Upper lobe of right lung (tissue), 1 donor: ENCODE measurements around the gene ANXA4. TPM values are rescaled to one million over a fixed set of nuclear protein-coding genes. Genes with fewer than 3 reads are reported as not detected.

Experiments used
- ATAC-seq: fragments of 200-7000 bp; cut with Tn5 transposase; one replicate; pipeline ENCODE4 v1.9.1; 2020; ENCODE audit warnings: mild to moderate bottlenecking, moderate library complexity
- DNase-seq: peaks from one replicate; pipeline ENCODE4 v3.0.0-alpha.2; 2020
- H3K27ac ChIP-seq: fragments of 200-600 bp; one replicate; pipeline ENCODE4 v1.8.0; 2022
- H3K27me3 ChIP-seq: fragments of 200-600 bp; one replicate; pipeline ENCODE4 v1.8.0; 2022; ENCODE audit warnings: mild to moderate bottlenecking
- H3K36me3 ChIP-seq: fragments of 200-600 bp; one replicate; pipeline ENCODE4 v1.8.0; 2022
- H3K4me1 ChIP-seq: fragments of 200-600 bp; one replicate; pipeline ENCODE4 v1.8.0; 2022
- H3K4me3 ChIP-seq: fragments of 200-600 bp; one replicate; pipeline ENCODE4 v1.8.0; 2022; ENCODE audit warnings: mild to moderate bottlenecking
- H3K9me3 ChIP-seq: fragments of 200-600 bp; one replicate; pipeline ENCODE4 v1.8.0; 2022
- intact Hi-C: fragments of 100-400 bp; cut with DNase I; formaldehyde crosslinking; loops from one replicate; pipeline ENCODE4 v1.11.0; 2022
- total RNA-seq: library from RNA; stranded (reverse); fragmentation: NEBNext Ultra II Directional; extraction: Animal tissue kit (Norgen Biotek cat#: 25700); gene quantifications from one replicate; pipeline ENCODE4 v1.2.1, GENCODE V29; 2021
- TF ChIP-seq, protein P1 (sequence below): fragments of 200-600 bp; IDR thresholded peaks from one replicate; pipeline ENCODE4 v1.8.0; 2022; ENCODE audit warnings: antibody characterized with exemption
- donor health status: DM: no; HTN: yes; CAD: no; lungs with severe emphysema.

The ANXA4 gene
- total RNA-seq, 1 donor from 2014 or later = 181 TPM

DNA sequence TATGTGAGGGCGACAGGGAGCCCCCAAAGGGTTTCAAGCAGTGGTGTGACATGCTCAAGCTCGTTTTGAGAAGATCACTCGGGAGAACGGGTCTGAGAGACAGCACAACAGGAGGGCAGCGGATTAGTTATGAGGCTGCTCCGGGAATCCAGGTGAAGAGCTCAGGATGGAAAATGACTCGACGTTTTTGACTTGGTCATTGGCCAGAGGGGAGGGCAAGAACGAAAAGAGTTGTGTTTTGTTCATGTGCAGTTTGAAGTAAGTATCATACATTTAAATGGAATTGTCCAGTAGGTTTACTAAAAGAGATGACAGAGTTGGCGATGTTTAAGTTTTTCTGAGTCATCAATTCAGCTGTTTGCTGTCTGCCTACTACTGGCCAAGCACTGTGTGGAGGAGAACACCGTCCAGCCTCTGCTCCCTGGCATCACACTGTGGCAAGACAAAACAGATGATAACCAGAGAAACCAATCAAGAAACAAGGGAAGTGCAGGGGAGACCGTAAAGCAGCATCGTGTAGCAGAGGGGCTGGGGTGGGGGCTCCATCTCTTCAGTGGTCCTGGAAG, 25.3 kb upstream of the ANXA4 start:
- ATAC-seq (no peak), DNase-seq (no peak)
- TF ChIP-seq, protein P1, sequence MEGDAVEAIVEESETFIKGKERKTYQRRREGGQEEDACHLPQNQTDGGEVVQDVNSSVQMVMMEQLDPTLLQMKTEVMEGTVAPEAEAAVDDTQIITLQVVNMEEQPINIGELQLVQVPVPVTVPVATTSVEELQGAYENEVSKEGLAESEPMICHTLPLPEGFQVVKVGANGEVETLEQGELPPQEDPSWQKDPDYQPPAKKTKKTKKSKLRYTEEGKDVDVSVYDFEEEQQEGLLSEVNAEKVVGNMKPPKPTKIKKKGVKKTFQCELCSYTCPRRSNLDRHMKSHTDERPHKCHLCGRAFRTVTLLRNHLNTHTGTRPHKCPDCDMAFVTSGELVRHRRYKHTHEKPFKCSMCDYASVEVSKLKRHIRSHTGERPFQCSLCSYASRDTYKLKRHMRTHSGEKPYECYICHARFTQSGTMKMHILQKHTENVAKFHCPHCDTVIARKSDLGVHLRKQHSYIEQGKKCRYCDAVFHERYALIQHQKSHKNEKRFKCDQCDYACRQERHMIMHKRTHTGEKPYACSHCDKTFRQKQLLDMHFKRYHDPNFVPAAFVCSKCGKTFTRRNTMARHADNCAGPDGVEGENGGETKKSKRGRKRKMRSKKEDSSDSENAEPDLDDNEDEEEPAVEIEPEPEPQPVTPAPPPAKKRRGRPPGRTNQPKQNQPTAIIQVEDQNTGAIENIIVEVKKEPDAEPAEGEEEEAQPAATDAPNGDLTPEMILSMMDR = no peak
- Histone ChIP-seq H3K27ac (no peak overlapping the region), H3K27me3 (no peaks in the 10 kb centered on the region), H3K4me3 (no peak overlapping the region), H3K4me1 (no peaks in the 10 kb centered on the region), H3K9me3 (no peaks in the 10 kb centered on the region), H3K36me3 (no peaks in the 10 kb centered on the region)
- intact Hi-C loops = no loop called here

DNA sequence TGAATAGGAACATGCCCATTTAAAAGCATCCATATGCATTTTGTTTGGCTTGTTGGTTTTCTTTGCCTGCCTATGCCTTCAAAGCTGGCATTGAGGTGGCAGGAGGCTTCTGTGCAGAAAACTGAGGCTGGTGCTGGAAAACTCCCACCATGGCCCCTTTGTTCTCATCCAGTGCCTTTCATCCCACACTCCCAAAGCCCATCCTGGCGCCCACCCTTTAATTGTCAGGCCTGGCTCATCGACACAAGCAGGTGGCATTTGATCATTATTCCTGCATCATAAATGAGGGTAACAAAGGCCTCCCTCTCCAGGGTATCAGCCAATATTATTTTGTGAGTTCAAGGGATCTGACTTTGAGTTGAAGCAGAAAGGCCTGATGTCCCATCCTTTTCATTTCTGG, 24.7 kb upstream of the ANXA4 start:
- TF ChIP-seq, protein P1 = no peak
- Histone ChIP-seq H3K27ac (no peak overlapping the region), H3K27me3 (no peaks in the 10 kb centered on the region), H3K4me3 (no peak overlapping the region), H3K9me3 (no peaks in the 10 kb centered on the region), H3K36me3 (no peaks in the 10 kb centered on the region), H3K4me1 (no peaks in the 10 kb centered on the region)
- ATAC-seq (no peak), DNase-seq (no peak)
- intact Hi-C loops = no loop called here

DNA sequence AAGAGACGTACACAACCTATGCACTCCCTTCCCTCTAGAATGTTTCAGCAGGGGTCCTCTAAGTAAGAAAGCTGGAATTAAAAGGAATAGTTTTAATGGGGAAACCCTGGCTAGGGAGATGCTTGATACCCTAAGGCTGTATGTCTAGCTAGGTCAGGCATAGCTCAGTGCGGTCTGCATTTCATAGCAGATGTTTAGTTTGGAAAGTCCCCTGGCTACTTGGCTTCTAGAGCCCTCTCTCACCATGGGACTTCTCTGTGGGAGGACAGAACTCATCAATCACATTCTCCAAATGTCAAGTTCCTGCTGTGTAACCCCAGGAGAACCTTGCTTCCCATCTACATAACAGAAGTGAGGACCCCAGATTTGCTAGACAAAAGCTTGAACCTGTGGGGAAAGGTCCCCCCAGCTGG, 24.1 kb upstream of the ANXA4 start:
- Histone ChIP-seq H3K9me3 (no peaks in the 10 kb centered on the region), H3K4me3 (no peak overlapping the region), H3K36me3 (no peaks in the 10 kb centered on the region), H3K27me3 (no peaks in the 10 kb centered on the region), H3K27ac (no peak overlapping the region), H3K4me1 (no peaks in the 10 kb centered on the region)
- intact Hi-C loops = no loop called here
- ATAC-seq (no peak), DNase-seq (no peak)
- TF ChIP-seq, protein P1 = no peak

DNA sequence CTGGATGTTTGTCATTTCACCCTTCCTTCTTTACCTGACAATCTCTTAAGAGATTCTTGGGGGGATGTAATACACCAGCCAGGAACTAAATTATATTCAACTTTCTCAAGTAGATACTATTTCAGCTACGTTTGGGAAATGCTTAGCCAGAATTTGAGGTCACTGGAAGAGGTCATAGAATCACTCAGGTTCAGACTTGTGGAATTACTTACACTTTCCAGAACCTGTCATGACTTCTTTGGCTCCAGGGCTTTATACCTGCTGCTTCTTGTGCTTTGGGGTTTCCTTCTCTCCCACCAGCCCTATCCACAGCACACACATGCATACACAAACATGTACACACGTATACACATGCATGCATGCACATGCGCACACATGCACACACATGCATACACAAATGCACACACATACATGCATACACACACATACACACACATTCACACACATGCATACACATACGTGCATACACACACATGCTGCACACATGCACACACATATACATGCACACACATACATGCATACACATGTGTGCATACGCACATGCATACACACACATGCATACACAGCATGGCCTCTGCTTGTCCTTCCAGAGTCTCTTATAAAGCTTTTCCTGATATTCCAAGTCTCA, 23.5 kb upstream of the ANXA4 start:
- no peak overlapping the region for H3K4me3 ChIP-seq
- H3K36me3 ChIP-seq = no peaks in the 10 kb centered on the region
- intact Hi-C loops = no loop called here
- no peak overlapping the region for H3K27ac ChIP-seq
- no peaks in the 10 kb centered on the region for H3K27me3 ChIP-seq
- no peaks in the 10 kb centered on the region for H3K9me3 ChIP-seq
- no peak for ATAC-seq
- H3K4me1 ChIP-seq = no peaks in the 10 kb centered on the region
- TF ChIP-seq, protein P1 = no peak
- no peak for DNase-seq

DNA sequence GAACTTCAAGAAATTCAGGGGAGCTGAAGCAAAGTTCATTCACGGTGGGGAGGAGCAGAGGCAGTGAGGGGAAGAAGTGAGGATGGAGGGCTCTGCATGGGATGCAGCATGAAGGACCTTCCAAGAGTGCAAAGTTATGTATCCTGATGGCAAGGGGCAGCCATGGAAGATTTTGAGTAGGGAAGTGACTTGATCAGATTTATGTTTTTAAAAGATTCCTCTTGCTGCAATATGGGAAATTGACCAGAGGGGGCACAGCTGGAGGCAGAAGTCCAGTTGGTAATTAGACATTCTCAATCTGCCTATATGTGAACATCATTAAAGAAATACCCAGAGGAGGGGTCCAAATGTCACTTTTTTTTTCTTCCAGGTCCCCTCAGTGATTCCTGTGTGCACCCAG, 21.5 kb upstream of the ANXA4 start:
- intact Hi-C loops = loop anchor here (5.0 kb wide), 1 partner anchor 97 kb away; no protein-coding TSS in a partner anchor

More for the DNA sequence above, 21.5 kb upstream of the ANXA4 start:
- TF ChIP-seq, protein P1 = peak; percentile 36
- Histone ChIP-seq H3K4me3 (no peak overlapping the region), H3K27ac (no peak overlapping the region), H3K36me3 (no peaks in the 10 kb centered on the region), H3K4me1 (peaks cover 4% of the 10 kb centered on the region), H3K27me3 (no peaks in the 10 kb centered on the region), H3K9me3 (no peaks in the 10 kb centered on the region)
- ATAC-seq (no peak), DNase-seq (no peak)
